GM19240 (cell line): ENCODE results near the gene ZNF688.

Experiments
- DNase-seq: peaks from one replicate; pipeline ENCODE4 v3.0.0; 2011; ENCODE audit warnings: low spot score; ENCODE audit not compliant: insufficient read length

ZNF688 gene

DNA sequence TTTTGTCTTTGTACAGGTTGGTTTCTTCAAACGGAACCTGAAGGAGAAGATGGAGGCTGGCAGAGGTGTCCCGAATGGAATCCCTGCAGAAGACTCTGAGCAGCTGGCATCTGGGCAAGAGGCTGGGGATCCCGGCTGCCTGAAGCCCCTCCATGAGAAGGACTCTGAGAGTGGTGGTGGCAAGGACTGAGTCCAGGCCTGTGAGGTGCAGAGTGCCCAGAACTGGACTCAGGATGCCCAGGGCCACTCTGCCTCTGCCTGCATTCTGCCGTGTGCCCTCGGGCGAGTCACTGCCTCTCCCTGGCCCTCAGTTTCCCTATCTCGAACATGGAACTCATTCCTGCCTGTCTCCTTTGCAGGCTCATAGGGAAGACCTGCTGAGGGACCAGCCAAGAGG lies 50.0 kb downstream of the ZNF688 start:
- DNase-seq, result no peak
